HG03521 (cell line): ENCODE data around the gene VIPAS39.
"Not testable (repeated sequence)": the region's sequence is repeated elsewhere in the genome, so short reads cannot be mapped to it uniquely, and the experiment has no call there.

ENCODE experiments used
- ATAC-seq: cut with Tn5 transposase; IDR thresholded peaks from one replicate; pipeline ENCODE4 v1.9.1; 2021; ENCODE audit warnings: mild to moderate bottlenecking, moderate library complexity; ENCODE audit not compliant: unreplicated experiment

Gene VIPAS39

DNA sequence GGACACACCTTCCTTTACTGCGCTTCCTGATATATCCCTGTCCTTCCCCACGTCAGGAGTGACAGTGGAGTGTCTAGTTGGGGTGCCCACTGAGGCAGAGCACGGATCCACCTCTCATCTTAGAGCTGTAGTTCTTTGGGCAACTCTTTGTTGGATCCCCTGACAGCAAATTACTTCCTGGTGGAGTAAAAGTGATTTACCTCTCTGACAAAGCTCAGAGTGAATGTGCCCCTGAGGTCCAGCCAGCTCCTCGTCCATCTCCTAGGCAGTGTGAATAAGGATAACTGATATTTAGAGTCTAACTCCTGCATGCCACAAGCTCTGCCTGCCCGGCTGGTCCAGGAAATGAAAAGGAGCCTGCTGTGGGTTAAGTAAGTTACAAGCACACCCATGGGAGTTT, 16.5 kb upstream of the VIPAS39 start:
- no peak for ATAC-seq

DNA sequence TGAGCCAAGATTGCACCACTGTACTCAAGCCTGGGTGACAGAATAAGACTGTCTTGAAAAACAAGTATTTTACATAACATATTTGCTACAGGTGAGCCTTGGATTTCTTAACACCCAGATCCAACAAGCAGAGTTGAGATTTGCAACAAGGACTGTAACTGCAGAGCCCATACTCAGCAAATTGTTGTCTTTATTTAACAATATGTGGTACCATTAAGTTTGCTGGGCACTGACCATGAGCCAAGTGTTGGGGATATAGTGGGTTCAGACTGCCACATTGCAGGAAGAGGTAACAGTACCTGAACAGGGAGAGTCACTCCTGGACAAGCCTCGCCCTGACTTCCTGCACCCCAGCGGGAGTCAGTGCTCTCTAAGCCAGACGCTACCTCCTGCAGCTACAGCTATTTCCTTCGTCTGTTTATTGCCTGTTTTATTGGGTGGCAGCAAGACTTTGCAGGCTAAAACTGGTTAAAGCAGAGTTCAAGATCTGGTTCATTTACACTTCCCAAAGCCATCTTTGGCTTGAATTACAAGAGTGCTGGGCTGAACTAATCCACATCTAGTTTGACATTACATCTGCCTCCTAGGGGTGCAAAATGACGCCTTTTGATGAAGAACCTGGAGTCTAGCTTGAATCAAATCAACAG, 12.9 kb upstream of the VIPAS39 start:
- ATAC-seq = no peak

DNA sequence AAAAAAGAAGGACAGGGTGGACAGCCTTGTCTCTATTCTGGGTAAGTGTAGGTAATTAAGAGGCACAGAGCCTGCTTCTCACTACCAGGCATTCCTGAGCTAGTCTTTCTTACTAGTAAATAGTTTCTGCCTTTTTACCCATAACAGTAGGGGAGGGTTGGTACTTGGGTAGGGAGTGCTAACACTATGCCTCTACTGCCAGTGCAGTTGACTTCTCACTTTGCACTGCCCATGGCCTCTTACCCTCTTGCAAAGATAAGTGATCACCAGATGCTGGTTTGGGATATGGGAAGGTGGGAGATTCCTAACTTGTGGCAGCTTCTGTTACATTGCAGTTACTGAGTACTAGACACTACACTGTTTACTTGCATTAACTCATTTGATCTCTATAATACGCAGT, 12.1 kb upstream of the VIPAS39 start:
- ATAC-seq = no peak

GRCh38 chr14:77469067-77469505, 11.7 kb upstream of the VIPAS39 start:
- no peak for ATAC-seq

DNA sequence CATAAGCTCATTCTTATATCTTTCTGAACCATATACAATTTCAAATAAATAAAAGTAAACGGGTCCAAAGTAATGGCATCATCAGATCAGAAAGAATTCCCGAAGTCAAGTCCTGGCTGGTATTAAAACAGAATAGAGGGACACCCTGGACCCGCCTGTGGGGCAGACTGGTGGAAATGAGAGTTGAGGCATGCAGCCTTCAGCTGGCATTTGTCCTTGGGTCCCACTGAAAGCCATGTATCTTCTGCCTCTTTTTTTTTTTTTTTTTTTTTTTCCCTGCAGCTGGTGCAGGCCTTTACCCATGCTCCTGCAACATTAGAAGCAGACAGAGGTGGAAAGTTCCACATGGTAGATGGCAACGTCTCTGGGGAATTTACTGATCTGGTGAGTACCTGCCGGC, 10.4 kb upstream of the VIPAS39 start:
- ATAC-seq = no peak

DNA sequence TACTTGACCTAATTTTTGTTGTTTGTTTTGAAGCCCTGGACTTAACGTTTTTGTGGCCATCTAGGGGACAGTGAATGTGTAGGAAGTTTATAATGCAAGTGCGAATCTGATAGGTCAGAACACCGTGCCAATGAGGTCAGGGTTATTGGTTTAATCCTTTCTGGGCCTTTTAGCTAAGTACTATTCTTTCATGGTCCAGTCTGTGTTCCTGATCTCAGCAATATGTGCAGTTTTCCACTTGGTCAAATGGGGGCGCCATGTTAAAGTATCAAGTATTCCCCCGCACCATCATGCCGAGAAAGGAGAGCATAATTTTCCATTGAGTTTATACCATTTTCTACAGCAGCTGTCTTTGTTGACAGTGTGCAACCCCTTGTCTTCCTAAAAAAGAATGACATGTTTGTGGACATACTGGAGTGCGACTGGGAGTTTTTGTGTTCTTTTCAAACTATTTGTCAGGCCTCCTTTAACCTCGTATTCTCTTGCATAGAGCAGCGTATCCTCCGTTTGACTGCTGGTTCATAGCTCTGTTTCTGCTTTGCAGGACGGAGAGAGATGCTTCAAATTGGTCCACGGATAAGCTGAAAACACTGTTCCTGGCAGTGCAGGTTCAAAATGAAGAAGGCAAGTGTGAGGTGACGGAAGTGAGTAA, 1.8 kb upstream of the VIPAS39 start:
- ATAC-seq = no peak

DNA sequence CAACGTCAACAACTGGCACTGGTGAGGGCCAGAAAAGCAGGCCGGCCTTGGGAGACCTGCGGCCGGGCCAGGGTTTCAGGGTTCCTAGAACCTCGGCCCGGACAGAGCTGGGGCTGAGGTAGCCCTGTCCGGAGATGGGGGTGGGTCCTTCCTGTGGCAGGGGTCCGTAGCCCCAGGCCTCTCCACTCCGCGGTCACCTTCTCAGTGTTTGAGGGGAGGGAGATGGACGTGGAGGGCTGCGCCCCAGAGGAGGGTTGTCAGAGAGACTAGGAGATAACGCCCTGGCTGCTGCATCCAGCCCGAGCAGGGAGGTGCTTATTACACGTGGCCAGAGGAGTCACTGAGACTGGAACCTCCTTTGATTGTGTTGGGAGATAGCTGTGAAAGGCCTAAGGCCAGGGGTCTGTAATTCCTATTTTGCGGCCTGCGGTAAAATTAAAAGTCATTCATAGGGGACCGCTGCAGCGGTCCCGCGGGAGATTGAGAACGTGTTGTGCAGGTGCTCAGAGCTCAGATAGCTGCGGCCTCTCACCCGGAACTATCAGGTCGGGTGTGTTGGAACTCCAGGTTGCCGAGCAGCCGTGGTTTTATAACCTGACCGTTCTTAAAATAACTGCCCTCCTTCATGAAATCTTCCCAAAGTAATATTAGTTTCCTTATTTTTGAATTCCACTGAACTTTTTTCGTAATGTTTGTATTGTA, 999 bp upstream of the VIPAS39 start:
- ATAC-seq = peak; percentile 14

- ATAC-seq = no peak
Measured at GRCh38 chr14:77457115-77457521, 283 bp downstream of the VIPAS39 start.

DNA sequence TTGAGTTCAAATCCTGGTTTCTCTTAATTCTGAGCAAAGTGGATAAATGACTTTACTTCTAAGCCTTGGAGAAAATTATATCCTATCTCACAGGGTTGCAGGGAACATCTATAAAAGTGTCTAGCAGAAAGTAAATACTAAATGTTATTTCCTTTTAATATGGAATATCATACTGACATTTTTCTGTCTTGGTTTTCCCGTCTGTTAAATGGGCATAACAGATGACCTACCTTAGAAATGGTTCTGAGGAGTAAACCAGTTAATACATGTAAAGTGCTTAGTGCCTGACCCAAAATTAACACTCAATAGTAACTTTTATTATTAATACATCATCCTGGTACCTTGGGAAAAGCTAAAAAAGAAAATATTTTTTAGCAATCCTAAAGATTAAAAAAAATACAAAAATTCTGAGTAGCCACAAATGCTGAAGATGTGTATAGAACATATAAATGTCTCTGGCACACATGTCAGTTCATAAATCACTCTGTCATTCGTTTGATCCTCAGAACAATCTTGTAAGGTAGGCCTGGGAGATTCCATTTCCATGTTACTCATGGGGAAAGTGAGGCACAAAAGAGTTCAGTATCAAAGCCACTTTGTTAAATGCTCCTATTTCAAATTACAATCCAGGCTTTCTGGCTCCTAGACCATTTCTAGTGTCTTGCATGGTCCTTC, 1.3 kb downstream of the VIPAS39 start:
- ATAC-seq = no peak

GRCh38 chr14:77442196-77442595, 15.2 kb downstream of the VIPAS39 start:
- no peak for ATAC-seq

- no peak for ATAC-seq
Measured at GRCh38 chr14:77439861-77440260, 17.5 kb downstream of the VIPAS39 start.

DNA sequence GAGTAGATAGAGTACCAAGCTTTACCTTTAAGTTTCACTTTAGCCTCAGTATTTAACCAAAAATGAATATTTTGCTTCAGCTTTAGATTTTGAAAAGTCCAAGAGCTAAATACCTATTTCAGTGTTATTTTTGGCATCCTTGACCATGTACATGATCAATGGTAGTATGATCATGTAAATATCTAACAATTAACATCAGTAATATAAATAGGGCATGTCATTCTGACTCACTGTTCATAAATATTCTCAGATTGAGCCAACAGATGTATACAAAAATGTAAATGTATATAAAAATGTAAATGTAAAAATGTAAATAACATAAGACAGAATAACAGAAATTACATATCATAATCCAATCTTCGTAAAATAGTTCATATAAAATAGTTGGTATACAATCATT, 18.8 kb downstream of the VIPAS39 start:
- no peak for ATAC-seq

- no peak for ATAC-seq
Measured at GRCh38 chr14:77436042-77436441, 21.4 kb downstream of the VIPAS39 start.

DNA sequence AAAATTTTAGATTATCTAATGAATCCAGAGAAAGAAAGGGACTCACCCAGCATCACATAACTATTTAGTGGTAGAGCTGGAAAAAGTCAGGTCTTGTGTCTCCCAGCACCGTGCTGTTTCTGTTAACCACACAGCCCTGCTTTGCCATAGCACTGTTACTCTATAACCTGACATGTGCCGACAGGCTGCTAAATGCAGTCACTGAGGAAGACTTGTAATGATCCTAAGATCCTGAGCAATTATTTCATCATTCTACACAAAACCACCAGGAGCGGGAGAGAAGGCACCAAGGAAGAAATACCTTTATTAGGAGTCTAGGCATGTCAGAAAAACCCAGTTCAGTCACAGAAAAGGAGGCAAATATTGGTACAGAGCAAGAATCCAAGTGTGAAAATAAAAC, 31.0 kb downstream of the VIPAS39 start:
- ATAC-seq = no peak

- no peak for ATAC-seq
Measured at GRCh38 chr14:77424862-77425261, 32.5 kb downstream of the VIPAS39 start.

DNA sequence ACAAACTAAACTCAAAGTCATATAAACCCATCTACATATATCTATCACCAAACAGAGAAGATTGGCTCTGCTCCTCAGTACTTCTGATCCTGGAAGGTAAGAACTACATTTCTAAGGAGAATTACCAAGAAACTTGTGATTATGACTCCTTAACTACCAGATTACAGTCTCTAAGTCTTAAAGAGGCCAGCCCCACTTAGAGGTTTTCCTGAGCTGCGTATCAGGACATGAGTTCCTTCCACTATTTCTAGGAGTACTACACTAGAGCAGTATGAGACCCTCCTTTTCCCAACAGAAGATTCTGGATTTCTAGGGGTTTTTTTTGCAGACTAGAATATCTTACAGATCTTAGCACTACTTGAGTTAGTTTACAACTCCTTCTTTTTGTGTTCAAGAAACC, 34.0 kb downstream of the VIPAS39 start, which contains the start of gene NOXRED1:
Gene NOXRED1 (minus strand): TSS at position 101 of the 400 bp plus-strand sequence. CDS start 634 bp downstream, outside the sequence.
- no peak for ATAC-seq

GRCh38 chr14:77421201-77421600, 36.2 kb downstream of the VIPAS39 start:
- no peak for ATAC-seq

DNA sequence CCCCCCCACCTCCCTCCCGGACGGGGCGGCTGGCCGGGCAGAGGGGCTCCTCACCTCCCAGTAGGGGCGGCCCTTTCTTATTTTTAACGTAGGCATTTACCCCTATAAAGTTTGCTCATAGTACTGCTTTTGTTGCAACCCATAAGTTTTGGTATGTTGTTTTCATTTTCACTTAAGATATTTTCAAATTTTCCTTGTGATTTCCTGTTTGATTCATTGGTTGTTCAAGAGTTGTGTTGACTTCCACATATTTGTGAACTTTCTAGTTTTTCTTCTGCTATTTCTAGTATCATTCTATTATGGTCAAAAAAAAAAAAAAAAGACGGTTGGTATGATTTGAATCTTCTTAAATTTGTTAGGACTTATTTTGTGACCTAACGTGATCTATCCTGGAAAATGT, 40.6 kb downstream of the VIPAS39 start:
- no peak for ATAC-seq

DNA sequence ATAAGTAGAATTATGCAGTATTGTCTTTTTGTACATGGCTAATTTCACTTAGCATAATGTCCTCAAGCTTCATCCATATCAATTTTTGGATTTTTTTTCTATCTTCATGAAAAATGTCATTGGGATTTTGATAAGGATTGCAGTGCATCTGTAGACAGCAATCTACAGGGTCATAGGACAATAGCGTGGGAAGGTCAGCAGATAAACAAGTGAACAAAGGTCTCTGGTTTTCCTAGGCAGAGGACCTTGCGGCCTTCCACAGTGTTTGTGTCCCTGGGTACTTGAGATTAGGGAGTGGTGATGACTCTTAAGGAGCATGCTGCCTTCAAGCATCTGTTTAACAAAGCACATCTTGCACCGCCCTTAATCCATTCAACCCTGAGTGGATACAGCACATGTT, 41.3 kb downstream of the VIPAS39 start:
- ATAC-seq = not testable (repeated sequence)

DNA sequence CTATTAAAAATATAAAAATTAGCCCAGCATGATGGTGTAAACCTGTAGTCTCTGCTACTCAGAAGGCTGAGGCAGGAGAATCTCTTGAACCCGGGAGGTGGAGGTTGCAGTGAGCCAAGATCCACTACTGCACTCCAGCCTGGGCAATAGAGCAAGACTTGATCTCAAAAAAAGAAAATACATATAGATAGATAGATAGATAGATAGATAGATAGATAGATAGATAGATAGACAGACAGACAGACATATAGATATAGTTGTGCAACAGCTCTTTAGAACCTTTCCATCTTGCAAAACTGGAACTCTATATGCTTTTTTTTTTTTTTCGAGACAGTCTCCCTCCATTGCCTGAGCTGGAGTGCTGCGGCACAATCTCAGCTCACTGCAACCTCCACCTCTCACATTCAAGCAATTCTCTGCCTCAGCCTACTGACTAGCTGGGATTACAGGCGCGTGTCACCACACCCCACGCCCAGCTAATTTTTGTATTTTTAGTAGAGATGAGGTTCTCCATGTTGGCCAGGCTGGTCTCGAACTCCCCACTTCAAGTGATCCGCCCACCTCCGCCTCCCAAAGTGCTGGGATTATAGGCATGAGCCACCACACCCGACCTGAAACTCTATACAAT, 41.9 kb downstream of the VIPAS39 start:
- not testable (repeated sequence) for ATAC-seq

DNA sequence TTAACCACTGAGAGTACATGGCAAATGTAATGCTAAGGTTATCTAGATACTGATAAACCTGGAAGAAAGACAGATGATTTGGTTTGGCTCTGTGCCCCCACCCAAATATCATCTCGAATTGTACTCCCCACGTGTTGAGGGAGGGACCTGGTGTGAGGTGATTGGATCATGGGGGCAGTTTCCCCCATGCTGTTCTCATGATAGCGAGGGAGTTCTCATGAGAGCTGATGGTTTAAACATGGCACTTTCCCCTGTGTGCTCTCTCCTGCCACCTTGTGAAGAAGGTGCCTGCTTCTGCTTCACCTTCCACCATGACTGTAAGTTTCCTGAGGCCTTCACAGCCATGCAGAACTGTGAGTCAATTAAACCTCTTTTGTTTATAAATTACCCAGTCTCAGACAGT, 48.3 kb downstream of the VIPAS39 start:
- ATAC-seq = no peak
